Measurements from ENCODE around the gene MROH8. TPM values are rescaled to one million over a fixed set of nuclear protein-coding genes. Genes with fewer than 3 reads are reported as not detected.
A peak's percentile ranks its signal among the peaks of the same experiment; 100 is the strongest.

Gene MROH8
- total and polyA plus RNA-seq, 2 of the 13 experiments (the other 11 are each of a cell fraction or from before 2014, with no cell fraction given) = 2.6 to 5.5 TPM

DNA sequence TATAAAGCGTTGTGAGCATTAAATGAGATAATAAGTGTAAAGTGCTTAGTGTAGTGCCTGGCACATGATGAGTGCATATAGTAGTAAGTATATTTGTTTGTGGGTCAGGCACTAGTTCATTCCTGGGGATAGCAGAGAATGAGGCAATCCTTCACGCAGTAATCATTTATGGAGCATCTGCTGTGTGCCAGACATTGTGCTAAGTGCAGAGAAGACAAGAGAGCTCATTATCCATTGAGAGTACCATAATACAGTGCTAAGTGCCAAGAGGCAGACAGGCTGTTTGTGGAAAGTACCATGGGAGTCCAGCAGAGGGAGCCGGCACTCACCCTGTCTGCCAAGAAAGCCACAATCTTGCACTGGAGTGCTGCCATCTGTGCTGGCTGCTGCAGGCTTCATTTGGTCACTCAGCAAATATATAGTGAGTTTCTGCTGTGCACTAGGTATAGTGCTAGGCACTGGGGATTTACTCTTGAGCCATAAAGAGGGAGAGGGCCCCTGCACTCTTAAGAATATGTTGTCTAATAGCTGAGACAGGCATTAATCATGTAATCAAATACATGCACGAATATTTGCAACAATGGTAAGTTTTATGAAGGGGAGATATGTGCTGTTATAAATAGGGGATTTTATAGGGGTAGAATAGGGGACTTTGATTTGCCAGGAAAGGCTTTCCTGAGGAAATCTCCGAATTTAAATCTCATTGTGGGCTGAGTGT is 12.9 kb upstream of the MROH8 start (continued):
- no peak for TF ChIP-seq FOXP4 (CRISPR knock-in tag; IDR thresholded peaks at IDR 0.05)
- TF ChIP-seq ZNF75D (CRISPR knock-in tag; IDR thresholded peaks at IDR 0.05; ENCODE audit: borderline replicate concordance) = no peak
- TF ChIP-seq TBX2 (CRISPR knock-in tag; IDR thresholded peaks at IDR 0.05; ENCODE audit: borderline replicate concordance) = peak; percentile 50; the same call in 1 of the 2 replicates
- TF ChIP-seq ZNF143 (CRISPR knock-in tag; IDR thresholded peaks at IDR 0.05) = no peak
- TF ChIP-seq ZNF44 (CRISPR knock-in tag; IDR thresholded peaks at IDR 0.05) = no peak
- TF ChIP-seq, protein P1, sequence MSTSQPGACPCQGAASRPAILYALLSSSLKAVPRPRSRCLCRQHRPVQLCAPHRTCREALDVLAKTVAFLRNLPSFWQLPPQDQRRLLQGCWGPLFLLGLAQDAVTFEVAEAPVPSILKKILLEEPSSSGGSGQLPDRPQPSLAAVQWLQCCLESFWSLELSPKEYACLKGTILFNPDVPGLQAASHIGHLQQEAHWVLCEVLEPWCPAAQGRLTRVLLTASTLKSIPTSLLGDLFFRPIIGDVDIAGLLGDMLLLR (CRISPR knock-in tag; IDR thresholded peaks at IDR 0.05) = no peak
- TF ChIP-seq THAP11 (CRISPR knock-in tag; IDR thresholded peaks at IDR 0.05) = peak; percentile 54
- TF ChIP-seq FOXC1 (CRISPR knock-in tag; IDR thresholded peaks at IDR 0.05; ENCODE audit: borderline replicate concordance) = no peak
- no peak; the same call in 1 of the 2 replicates for TF ChIP-seq ZNF251 (CRISPR knock-in tag; IDR thresholded peaks at IDR 0.05)
- TF ChIP-seq CREB3 (CRISPR knock-in tag; IDR thresholded peaks at IDR 0.05) = no peak
- no peak for TF ChIP-seq SKIL (CRISPR knock-in tag; IDR thresholded peaks at IDR 0.05; ENCODE audit: borderline replicate concordance)
- TF ChIP-seq SP2 (CRISPR knock-in tag; IDR thresholded peaks at IDR 0.05) = no peak
- no peak for TF ChIP-seq ZNF513 (CRISPR knock-in tag; conservative IDR thresholded peaks at IDR 0.05)
- TF ChIP-seq RFX1 (IDR thresholded peaks at IDR 0.05) = no peak
- TF ChIP-seq, protein P2, sequence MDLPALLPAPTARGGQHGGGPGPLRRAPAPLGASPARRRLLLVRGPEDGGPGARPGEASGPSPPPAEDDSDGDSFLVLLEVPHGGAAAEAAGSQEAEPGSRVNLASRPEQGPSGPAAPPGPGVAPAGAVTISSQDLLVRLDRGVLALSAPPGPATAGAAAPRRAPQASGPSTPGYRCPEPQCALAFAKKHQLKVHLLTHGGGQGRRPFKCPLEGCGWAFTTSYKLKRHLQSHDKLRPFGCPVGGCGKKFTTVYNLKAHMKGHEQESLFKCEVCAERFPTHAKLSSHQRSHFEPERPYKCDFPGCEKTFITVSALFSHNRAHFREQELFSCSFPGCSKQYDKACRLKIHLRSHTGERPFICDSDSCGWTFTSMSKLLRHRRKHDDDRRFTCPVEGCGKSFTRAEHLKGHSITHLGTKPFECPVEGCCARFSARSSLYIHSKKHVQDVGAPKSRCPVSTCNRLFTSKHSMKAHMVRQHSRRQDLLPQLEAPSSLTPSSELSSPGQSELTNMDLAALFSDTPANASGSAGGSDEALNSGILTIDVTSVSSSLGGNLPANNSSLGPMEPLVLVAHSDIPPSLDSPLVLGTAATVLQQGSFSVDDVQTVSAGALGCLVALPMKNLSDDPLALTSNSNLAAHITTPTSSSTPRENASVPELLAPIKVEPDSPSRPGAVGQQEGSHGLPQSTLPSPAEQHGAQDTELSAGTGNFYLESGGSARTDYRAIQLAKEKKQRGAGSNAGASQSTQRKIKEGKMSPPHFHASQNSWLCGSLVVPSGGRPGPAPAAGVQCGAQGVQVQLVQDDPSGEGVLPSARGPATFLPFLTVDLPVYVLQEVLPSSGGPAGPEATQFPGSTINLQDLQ (CRISPR knock-in tag; IDR thresholded peaks at IDR 0.05) = no peak
- TF ChIP-seq PRPF4 (IDR thresholded peaks at IDR 0.05; ENCODE audit: low read depth, low read length, poor library complexity, severe bottlenecking) = no peak
- no peak for TF ChIP-seq ZNF484 (CRISPR knock-in tag; IDR thresholded peaks at IDR 0.05; ENCODE audit: borderline replicate concordance, low read depth)
- TF ChIP-seq FOXK1 (CRISPR knock-in tag; IDR thresholded peaks at IDR 0.05; ENCODE audit: borderline replicate concordance, low read depth) = no peak

Measured in HepG2 (cell line).